Hepatocyte (in vitro differentiated cells): ENCODE results near the gene SGCA.

Source experiments
- EZH2 ChIP-seq: fragments of 200-600 bp; sonication (generic); IDR thresholded peaks from 2 replicates; pipeline ENCODE4 v1.6.1; 2016; ENCODE audit warnings: antibody characterized with exemption, mild to moderate bottlenecking, borderline replicate concordance
- EZH2phosphoT487 ChIP-seq: fragments of 200-600 bp; sonication (generic); IDR thresholded peaks from one replicate; pipeline ENCODE4 v1.6.1; 2018; ENCODE audit warnings: antibody characterized with exemption, mild to moderate bottlenecking, low read depth, moderate library complexity; ENCODE audit not compliant: unreplicated experiment, severe bottlenecking
- TF ChIP-seq, protein P1 (sequence below): fragments of 200-600 bp; sonication (generic); IDR thresholded peaks from 2 replicates; pipeline ENCODE4 v1.5.1; 2016; ENCODE audit warnings: antibody characterized with exemption, mild to moderate bottlenecking; ENCODE audit not compliant: poor library complexity

DNA sequence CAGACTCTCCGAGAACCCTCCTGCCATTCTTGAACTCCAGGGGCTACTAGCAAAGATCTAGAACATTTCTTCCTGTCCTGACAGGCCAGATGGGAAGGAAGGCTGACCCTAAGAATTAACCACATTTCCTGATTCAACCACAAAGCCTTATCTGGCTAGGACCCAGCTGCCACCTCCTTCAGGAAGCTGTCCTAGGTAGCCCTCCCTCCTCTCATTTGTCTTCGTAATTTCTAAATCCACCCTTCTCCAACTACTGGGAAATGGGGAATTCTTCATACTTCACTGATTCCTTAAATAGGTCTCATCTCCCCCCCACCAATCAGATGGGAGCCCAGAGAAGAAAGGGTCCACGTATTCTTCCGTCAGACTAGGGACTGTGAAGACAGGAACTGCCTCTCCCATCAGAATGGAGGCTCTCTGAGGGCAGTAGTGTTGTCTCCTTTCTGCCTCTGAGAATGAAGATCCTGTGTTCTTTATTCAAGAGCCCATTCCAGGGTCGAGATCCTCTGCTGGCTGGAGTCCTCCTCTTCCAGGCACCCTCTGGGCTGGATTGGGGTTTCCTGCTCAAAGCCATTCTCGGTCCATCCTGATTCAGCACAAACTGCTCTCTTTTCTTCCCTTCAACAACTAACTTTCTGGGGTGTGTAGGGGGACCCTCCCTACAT is 38.0 kb upstream of the SGCA start:
- TF ChIP-seq, protein P1, sequence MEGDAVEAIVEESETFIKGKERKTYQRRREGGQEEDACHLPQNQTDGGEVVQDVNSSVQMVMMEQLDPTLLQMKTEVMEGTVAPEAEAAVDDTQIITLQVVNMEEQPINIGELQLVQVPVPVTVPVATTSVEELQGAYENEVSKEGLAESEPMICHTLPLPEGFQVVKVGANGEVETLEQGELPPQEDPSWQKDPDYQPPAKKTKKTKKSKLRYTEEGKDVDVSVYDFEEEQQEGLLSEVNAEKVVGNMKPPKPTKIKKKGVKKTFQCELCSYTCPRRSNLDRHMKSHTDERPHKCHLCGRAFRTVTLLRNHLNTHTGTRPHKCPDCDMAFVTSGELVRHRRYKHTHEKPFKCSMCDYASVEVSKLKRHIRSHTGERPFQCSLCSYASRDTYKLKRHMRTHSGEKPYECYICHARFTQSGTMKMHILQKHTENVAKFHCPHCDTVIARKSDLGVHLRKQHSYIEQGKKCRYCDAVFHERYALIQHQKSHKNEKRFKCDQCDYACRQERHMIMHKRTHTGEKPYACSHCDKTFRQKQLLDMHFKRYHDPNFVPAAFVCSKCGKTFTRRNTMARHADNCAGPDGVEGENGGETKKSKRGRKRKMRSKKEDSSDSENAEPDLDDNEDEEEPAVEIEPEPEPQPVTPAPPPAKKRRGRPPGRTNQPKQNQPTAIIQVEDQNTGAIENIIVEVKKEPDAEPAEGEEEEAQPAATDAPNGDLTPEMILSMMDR: no peak
- TF ChIP-seq EZH2 (no peak), EZH2phosphoT487 (no peak)
